CD4-positive, alpha-beta T cell (primary cell): ENCODE results near the gene GARIN5A. TPM values are rescaled to one million over a fixed set of nuclear protein-coding genes. Genes with fewer than 3 reads are reported as not detected.

Experiments used
- ATAC-seq: fragments of 200-7000 bp; cut with Tn5 transposase; one replicate; pipeline ENCODE4 v1.10.0; 2022; ENCODE audit warnings: mild to moderate bottlenecking; ENCODE audit not compliant: poor library complexity
- CTCF ChIA-PET: fragments of 350-600 bp; sonication (Branson Sonifier 250); formaldehyde crosslinking; loops from one replicate; lab custom pipeline; 2021; ENCODE audit warnings: antibody characterized with exemption, inconsistent platforms; lab: Charles Lee
- POLR2A ChIA-PET: fragments of 350-600 bp; sonication (Branson Sonifier 250); formaldehyde crosslinking; loops from one replicate; lab custom pipeline; 2021; ENCODE audit warnings: antibody characterized with exemption, inconsistent platforms; lab: Charles Lee
- DNase-seq, 14 experiments: peaks; one replicate each; pipeline ENCODE4 v3.0.0-alpha.2; 2013 to 2020; ENCODE audit warnings: mixed read lengths in 2 of 14
- H3K27ac ChIP-seq, 2 donors: one replicate each; pipeline versions ENCODE4 v1.5.1 to v1.7.0; 2013; ENCODE audit warnings: low read length in 2 of 2, low read depth in 1 of 2, mild to moderate bottlenecking in 1 of 2
- H3K27me3 ChIP-seq, 2 experiments: 1 replicate in 1 of 2; 2 replicates in 1 of 2; pipeline versions ENCODE4 v1.6.1 to v1.7.0; 2013; ENCODE audit warnings: low read length in 2 of 2, control low read depth in 1 of 2, mild to moderate bottlenecking in 1 of 2, moderate library complexity in 1 of 2; ENCODE audit not compliant: insufficient read depth in 2 of 2, control insufficient read depth in 1 of 2
- H3K36me3 ChIP-seq: one replicate; pipeline ENCODE4 v1.6.1; 2013; ENCODE audit warnings: low read length, control low read depth; ENCODE audit not compliant: insufficient read depth
- H3K4me1 ChIP-seq: one replicate; pipeline ENCODE4 v1.6.1; 2013; ENCODE audit warnings: low read length, control low read depth; ENCODE audit not compliant: insufficient read depth
- H3K4me3 ChIP-seq: one replicate; pipeline ENCODE4 v1.5.1; 2013; ENCODE audit warnings: mild to moderate bottlenecking, low read length, moderate library complexity
- H3K9me3 ChIP-seq, 2 experiments: 1 replicate in 1 of 2; 2 replicates in 1 of 2; pipeline versions ENCODE4 v1.6.1 to v1.7.0; 2013; ENCODE audit warnings: low read length in 2 of 2, mild to moderate bottlenecking in 2 of 2, control low read depth in 1 of 2, moderate library complexity in 1 of 2; ENCODE audit not compliant: control insufficient read depth in 1 of 2, insufficient read depth in 1 of 2
- H3K27ac Mint-ChIP-seq: one replicate; pipeline ENCODE4 v1.8.0; 2020; ENCODE audit warnings: mixed read lengths
- H3K27me3 Mint-ChIP-seq: one replicate; pipeline ENCODE4 v1.8.0; 2021; ENCODE audit warnings: mixed read lengths
- H3K36me3 Mint-ChIP-seq: one replicate; pipeline ENCODE4 v1.8.0; 2021; ENCODE audit warnings: low read depth, mixed read lengths
- H3K4me1 Mint-ChIP-seq: one replicate; pipeline ENCODE4 v1.8.0; 2021; ENCODE audit warnings: low read depth, mixed read lengths
- H3K4me3 Mint-ChIP-seq: one replicate; pipeline ENCODE4 v1.8.0; 2020; ENCODE audit warnings: mild to moderate bottlenecking, mixed read lengths
- H3K9me3 Mint-ChIP-seq: one replicate; pipeline ENCODE4 v1.8.0; 2020; ENCODE audit warnings: mixed read lengths
- CTCF ChIP-seq: fragments of 200-600 bp; IDR thresholded peaks from one replicate; pipeline ENCODE4 v1.8.0; 2022; ENCODE audit warnings: antibody characterized with exemption, mild to moderate bottlenecking
- intact Hi-C, 2 experiments: fragments of 100-400 bp; cut with DNase I in 1 of 2; cut with micrococcal nuclease in 1 of 2; formaldehyde crosslinking; loops; one replicate each; pipeline versions ENCODE4 v1.15.1 to v1.9.0; 2023 to 2025; cut with DNase I, micrococcal nuclease
- total RNA-seq, 174 experiments: library from RNA in 2 of 174; stranded (reverse) in 2 of 174; gene quantifications; one replicate each; pipeline ENCODE4 v1.2.3 and lab custom pipeline; 2021 to 2026

GARIN5A gene
- total RNA-seq, 2 experiments from 2014 or later, result 0.50 TPM; not detected in 1

DNA sequence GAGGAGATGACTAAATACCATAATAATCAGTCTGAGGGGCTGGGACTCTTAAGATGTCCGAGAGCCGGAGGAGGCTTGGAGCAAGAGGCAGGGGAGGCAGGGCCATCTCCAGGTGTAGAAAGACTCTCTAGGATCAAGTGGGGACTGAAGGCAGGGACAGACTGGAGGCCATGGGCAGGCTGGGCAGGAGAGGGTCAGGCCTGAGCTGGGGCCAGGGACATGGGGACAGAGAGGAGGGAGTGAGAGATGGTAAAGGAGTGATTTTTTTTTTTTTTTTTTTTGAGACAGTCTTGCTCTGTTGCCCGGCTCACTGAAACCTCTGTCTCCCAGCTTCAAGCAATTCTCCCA lies 32.2 kb upstream of the GARIN5A start:
- DNase-seq, result no peak
- Mint-ChIP-seq H3K36me3 (peaks cover 5% of the 10 kb centered on the region), H3K9me3 (no peaks in the 10 kb centered on the region)

DNA sequence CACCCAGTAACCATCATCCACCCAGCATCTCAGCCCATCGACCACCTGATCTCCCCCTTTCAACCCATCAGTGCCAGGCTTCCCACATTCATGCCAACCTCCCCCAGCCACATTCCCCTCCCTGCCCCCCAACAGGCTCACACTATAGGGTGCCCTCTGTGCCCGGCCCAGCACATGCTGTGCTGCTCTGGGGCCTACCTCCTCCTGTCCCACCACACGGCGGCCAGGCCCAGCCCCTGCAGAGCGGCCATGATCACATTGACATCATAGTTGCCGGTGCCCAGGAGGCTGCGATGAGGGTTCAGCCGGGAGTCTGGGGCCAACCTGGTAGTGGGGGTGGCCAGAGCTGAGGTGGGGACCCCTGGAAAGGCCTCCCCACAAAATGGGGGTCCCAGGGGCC lies 30.7 kb upstream of the GARIN5A start:
- Mint-ChIP-seq H3K4me3 (no peak overlapping the region), H3K9me3 (no peaks in the 10 kb centered on the region), H3K36me3 (peaks cover 5% of the 10 kb centered on the region), H3K27ac (no peak overlapping the region), H3K27me3 (peaks cover 5% of the 10 kb centered on the region), H3K4me1 (peaks cover 15% of the 10 kb centered on the region)
- Histone ChIP-seq H3K36me3 (peaks cover 5% of the 10 kb centered on the region), H3K4me1 (peaks cover 23% of the 10 kb centered on the region), H3K27me3 (no peaks in the 10 kb centered on the region), H3K27ac (no peak overlapping the region), H3K4me3 (no peak overlapping the region), H3K9me3 (peaks cover 0 to 5% of the 10 kb centered on the region in 2 experiments)
- ATAC-seq, result no peak
- no peak for TF ChIP-seq CTCF
- ChIA-PET POLR2A (no interaction called here), CTCF (no interaction called here)
- intact Hi-C loops, result no loop called here
- no peak for DNase-seq

More for the DNA sequence above, 32.2 kb upstream of the GARIN5A start:
- H3K27me3 ChIP-seq, result peaks cover 0 to 3% of the 10 kb centered on the region in 2 experiments
- no peak for ATAC-seq
- H3K9me3 ChIP-seq, result peaks cover 0 to 8% of the 10 kb centered on the region in 2 experiments
- H3K4me3 Mint-ChIP-seq, result peak overlapping the region; percentile 54
- no peak overlapping the region for H3K27ac ChIP-seq
- H3K4me1 Mint-ChIP-seq, result peaks cover 15% of the 10 kb centered on the region
- H3K27ac Mint-ChIP-seq, result peak overlapping the region; percentile 51
- intact Hi-C loops, result no loop called here
- TF ChIP-seq CTCF, result no peak
- peaks cover 5% of the 10 kb centered on the region for H3K36me3 ChIP-seq
- CTCF ChIA-PET, result no interaction called here
- H3K4me1 ChIP-seq, result peaks cover 23% of the 10 kb centered on the region
- POLR2A ChIA-PET, result no interaction called here
- H3K4me3 ChIP-seq, result no peak overlapping the region
- H3K27me3 Mint-ChIP-seq, result peaks cover 5% of the 10 kb centered on the region

- H3K36me3 ChIP-seq, result peaks cover 5% of the 10 kb centered on the region
- intact Hi-C loops, result no loop called here
- no peaks in the 10 kb centered on the region for H3K9me3 ChIP-seq
- ChIA-PET POLR2A (no interaction called here), CTCF (no interaction called here)
- ATAC-seq (no peak), DNase-seq (no peak)
- no peak overlapping the region for H3K27ac ChIP-seq
- peaks cover 16% of the 10 kb centered on the region for H3K4me1 ChIP-seq
- H3K27ac Mint-ChIP-seq, result no peak overlapping the region
- TF ChIP-seq CTCF, result no peak
- no peak overlapping the region for H3K4me3 ChIP-seq
- peaks cover 12% of the 10 kb centered on the region for H3K4me1 Mint-ChIP-seq
- H3K4me3 Mint-ChIP-seq, result no peak overlapping the region
- H3K27me3 ChIP-seq, result no peaks in the 10 kb centered on the region
- peaks cover 5% of the 10 kb centered on the region for H3K27me3 Mint-ChIP-seq
- peaks cover 9% of the 10 kb centered on the region for H3K36me3 Mint-ChIP-seq
- H3K9me3 Mint-ChIP-seq, result no peaks in the 10 kb centered on the region
Measured at GRCh38 chr19:50506700-50507099, 30.1 kb upstream of the GARIN5A start.
